GM21367 (cell line): ENCODE results near the gene WNT4.

ENCODE experiments used
- ATAC-seq: cut with Tn5 transposase; IDR thresholded peaks from one replicate; pipeline ENCODE4 v1.9.1; 2021; ENCODE audit not compliant: unreplicated experiment

The WNT4 gene

GRCh38 chr1:22089134-22089571, 53.7 kb downstream of the WNT4 start:
- no peak for ATAC-seq

DNA sequence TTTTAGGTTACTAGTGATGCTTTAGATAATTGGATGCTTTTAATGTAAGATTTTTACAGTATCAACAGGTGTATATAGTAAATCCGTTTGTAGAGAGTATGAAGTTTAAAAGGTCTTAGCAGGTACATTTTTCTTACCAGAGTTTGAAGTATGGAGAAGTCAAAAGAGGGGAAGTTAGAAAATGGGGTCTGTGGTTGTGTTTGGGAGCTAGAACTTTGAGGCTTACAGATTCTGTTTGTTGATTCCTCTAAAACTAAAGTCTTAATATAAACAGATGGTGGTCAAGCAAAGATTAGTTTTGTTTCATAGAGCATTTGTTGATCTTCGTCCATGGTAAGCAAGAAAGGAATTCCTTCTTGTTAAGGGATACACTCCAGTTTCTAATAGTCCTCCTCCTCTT, 54.6 kb downstream of the WNT4 start:
- ATAC-seq = no peak

DNA sequence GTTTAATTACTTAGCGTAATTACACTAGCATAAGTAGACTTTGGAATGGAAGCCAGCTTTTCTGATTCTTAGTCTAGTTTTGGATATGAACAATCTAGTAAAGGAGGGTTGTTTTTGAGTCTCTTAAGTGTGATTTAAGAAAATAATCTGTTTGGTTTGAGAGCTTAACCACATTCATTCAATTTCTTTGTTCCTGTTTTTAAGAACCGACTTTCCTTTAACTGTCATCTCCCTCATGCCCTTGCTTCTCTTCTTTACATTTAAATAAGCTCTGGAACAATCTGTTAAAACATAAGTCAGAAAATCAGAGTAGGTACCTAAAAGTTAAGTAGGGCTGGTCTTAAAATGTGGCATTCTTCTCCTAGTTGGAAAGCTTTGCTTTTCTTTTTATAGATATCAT, 62.7 kb downstream of the WNT4 start:
- no peak for ATAC-seq

DNA sequence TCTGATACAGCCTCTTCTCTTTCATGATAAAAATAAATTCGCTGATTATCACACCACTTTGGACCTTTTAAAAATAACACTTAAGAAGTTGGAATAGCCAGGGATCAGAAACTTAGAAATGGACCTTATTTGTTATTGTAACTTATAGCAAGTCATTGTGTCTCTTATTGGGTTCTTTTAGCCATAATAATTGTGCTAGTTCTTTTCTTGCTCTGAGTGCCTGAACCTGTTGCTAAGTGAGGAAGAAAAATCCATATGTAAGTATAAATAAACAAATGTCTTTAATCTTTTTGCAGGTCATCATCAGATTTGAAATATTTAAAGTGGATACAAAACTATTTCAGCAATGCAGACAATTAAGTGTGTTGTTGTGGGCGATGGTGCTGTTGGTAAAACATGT, 64.8 kb downstream of the WNT4 start:
- no peak for ATAC-seq

DNA sequence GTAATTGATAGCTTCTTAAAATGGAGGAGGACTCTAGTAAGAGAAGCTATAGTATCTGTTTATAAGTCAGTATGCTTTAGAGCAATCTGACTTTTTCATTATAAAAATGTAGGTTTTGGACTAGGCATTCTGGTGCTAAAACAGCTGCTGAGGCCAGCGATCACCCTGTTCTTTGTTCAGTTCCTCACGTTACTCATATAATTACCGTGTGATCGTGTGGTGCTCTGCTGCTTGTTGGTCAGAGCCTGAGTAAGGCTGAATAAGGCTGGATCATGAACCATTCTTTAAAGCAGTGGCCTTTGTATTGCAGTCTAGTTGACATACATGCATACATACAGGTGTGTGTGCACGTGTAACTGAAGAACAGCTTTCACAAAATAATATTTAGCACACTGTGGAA, 65.2 kb downstream of the WNT4 start:
- no peak for ATAC-seq

DNA sequence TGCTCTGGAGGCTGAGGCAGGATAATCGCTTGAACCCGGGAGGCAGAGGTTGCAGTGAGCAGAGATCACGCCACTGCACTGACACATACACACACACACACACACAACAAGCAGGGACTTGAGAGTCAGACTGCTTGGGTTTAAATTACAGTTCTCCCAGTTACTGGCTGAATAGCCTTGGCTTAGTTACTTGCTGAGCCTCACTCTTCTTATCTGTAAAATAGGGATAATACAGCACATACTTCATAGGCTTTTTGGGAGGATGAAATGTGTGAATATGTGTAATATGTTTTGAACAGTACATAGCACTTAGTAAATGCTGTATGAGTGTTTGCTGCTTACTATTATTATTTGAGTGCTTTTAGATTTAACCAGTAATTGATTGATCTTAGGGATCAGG, 66.6 kb downstream of the WNT4 start:
- no peak for ATAC-seq

DNA sequence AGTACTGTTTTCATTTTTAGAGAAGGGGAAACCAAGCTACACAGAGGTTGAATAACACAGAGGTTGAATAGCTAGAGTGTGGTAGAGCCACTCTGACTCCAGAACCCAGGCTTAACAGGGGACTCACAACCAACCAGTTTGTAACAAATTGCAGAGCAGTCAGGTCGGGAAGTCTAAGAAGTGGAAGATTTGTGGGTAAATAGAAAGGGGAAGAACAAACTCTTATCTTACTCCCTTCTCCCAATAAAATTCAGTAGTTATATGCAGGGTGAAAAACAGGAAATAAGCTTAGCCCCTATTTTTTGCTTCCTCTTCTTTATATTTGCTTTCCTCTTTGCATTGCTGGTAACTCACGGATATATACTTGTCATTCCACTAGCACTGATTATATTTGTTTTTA, 67.2 kb downstream of the WNT4 start:
- ATAC-seq = no peak

GRCh38 chr1:22074803-22075202, 68.1 kb downstream of the WNT4 start:
- no peak for ATAC-seq

GRCh38 chr1:22071511-22071910, 71.4 kb downstream of the WNT4 start:
- ATAC-seq = no peak
